HCT116 (cell line): Measurements from ENCODE around the gene CCDC183. TPM values are rescaled to one million over a fixed set of nuclear protein-coding genes. Genes with fewer than 3 reads are reported as not detected.

Source experiments
- ATAC-seq: fragments of 200-7000 bp; cut with Tn5 transposase; 2 replicates; pipeline ENCODE4 v1.9.1; 2020; ENCODE audit warnings: mild to moderate bottlenecking, moderate library complexity
- BruUV-seq: library from RNA; stranded (reverse); fragments of 400-500 nt; replicated peaks from 2 replicates; lab custom pipeline; 2021; lab: Mats Ljungman, UMichigan
- CTCF ChIA-PET: fragments of 300-600 bp; sonication (Branson Sonifier 250); formaldehyde crosslinking; loops from one replicate; lab custom pipeline; 2021; ENCODE audit warnings: antibody characterized with exemption; lab: Charles Lee
- POLR2A ChIA-PET: fragments of 300-600, 350-600 bp; sonication (Branson Sonifier 250); formaldehyde crosslinking; loops from one replicate; lab custom pipeline; 2021; ENCODE audit warnings: antibody characterized with exemption; lab: Charles Lee
- RAD21 ChIA-PET, 2 experiments: fragments of 300-600 bp; sonication (Branson Sonifier 250); formaldehyde crosslinking; loops; one replicate each; lab custom pipeline; 2023; ENCODE audit warnings: low total read pairs in 2 of 2; ENCODE audit not compliant: uncharacterized antibody in 2 of 2, unreplicated experiment in 2 of 2, low non-redundant PET in 1 of 2; lab: Charles Lee
- DNase-seq: peaks from one replicate; pipeline ENCODE4 v3.0.0-alpha.2; 2010; ENCODE audit warnings: low read depth, low spot score
- H2AFZ ChIP-seq: fragments of 200-600 bp; shearing (Covaris generic), sonication (generic); 2 replicates; pipeline ENCODE4 v1.6.1; 2017; ENCODE audit warnings: low read depth, mixed run types, mixed read lengths, antibody characterized with exemption, low read length; ENCODE audit not compliant: poor library complexity, severe bottlenecking
- H3K27ac ChIP-seq: 2 replicates; pipeline ENCODE4 v1.5.1; 2012; ENCODE audit warnings: low read depth, low read length
- H3K27me3 ChIP-seq: fragments of 200-600 bp; sonication (generic); 2 replicates; pipeline ENCODE4 v1.6.1; 2016; ENCODE audit warnings: mixed run types, low read length, mixed read lengths; ENCODE audit not compliant: insufficient read depth
- H3K36me3 ChIP-seq, 2 experiments: fragments of 200-500 bp in 1 of 2; fragments of 200-600 bp in 1 of 2; sonication (Bioruptor generic) in 1 of 2; sonication (generic) in 1 of 2; 2 replicates each; pipeline versions ENCODE4 v1.5.1 to v1.6.1; 2014 to 2016; ENCODE audit warnings: low read length in 2 of 2, inconsistent platforms in 1 of 2, mixed read lengths in 1 of 2, mixed run types in 1 of 2; ENCODE audit not compliant: insufficient read depth in 2 of 2, control insufficient read depth in 1 of 2
- H3K4me1 ChIP-seq, 2 experiments: fragments of 200-600 bp in 1 of 2; sonication (generic) in 1 of 2; 2 replicates each; pipeline versions ENCODE4 v1.5.1 to v1.6.1; 2012 to 2017; ENCODE audit warnings: low read length in 2 of 2, inconsistent platforms in 1 of 2, mild to moderate bottlenecking in 1 of 2, mixed read lengths in 1 of 2, mixed run types in 1 of 2, moderate library complexity in 1 of 2; ENCODE audit not compliant: insufficient read depth in 2 of 2, control insufficient read depth in 1 of 2
- H3K4me2 ChIP-seq: fragments of 200-600 bp; sonication (generic); 2 replicates; pipeline ENCODE4 v1.6.1; 2017; ENCODE audit warnings: mixed run types, low read length, mixed read lengths
- H3K4me3 ChIP-seq, 2 experiments: fragments of 200-600 bp in 1 of 2; sonication (generic) in 1 of 2; replicated peaks in 1 of 2; 2 replicates each; pipeline ENCODE4 v1.5.1; 2011 to 2016; ENCODE audit warnings: low read length in 2 of 2, control low read depth in 1 of 2, low read depth in 1 of 2, mild to moderate bottlenecking in 1 of 2, mixed read lengths in 1 of 2, mixed run types in 1 of 2
- H3K79me2 ChIP-seq: fragments of 200-600 bp; sonication (generic); 2 replicates; pipeline ENCODE4 v1.6.1; 2017; ENCODE audit warnings: mild to moderate bottlenecking, mixed run types, low read length, moderate library complexity, mixed read lengths; ENCODE audit not compliant: insufficient read depth
- H3K9ac ChIP-seq: fragments of 200-600 bp; sonication (generic); 2 replicates; pipeline ENCODE4 v1.6.1; 2016; ENCODE audit warnings: low read length, mixed read lengths
- H3K9me2 ChIP-seq: fragments of 200-600 bp; sonication (generic), shearing (Covaris generic); 2 replicates; pipeline ENCODE4 v1.6.1; 2017; ENCODE audit warnings: mixed run types, mild to moderate bottlenecking, moderate library complexity; ENCODE audit not compliant: insufficient read depth
- H3K9me3 ChIP-seq, 2 experiments: fragments of 200-500 bp in 1 of 2; fragments of 200-600 bp in 1 of 2; sonication (Bioruptor generic) in 1 of 2; sonication (generic) in 1 of 2; 2 replicates each; pipeline ENCODE4 v1.6.1; 2014 to 2017; ENCODE audit warnings: low read length in 2 of 2, mixed read lengths in 2 of 2, inconsistent platforms in 1 of 2, low read depth in 1 of 2, mild to moderate bottlenecking in 1 of 2, mixed run types in 1 of 2, moderate library complexity in 1 of 2; ENCODE audit not compliant: control insufficient read depth in 1 of 2, insufficient read depth in 1 of 2
- H4K20me1 ChIP-seq: fragments of 200-600 bp; sonication (generic), shearing (Covaris generic); 2 replicates; pipeline ENCODE4 v1.6.1; 2017; ENCODE audit warnings: mixed run types, mild to moderate bottlenecking, moderate library complexity; ENCODE audit not compliant: insufficient read depth
- CBX3 ChIP-seq: IDR thresholded peaks from 2 replicates; pipeline ENCODE4 v1.6.1; 2012; ENCODE audit warnings: low read depth
- CEBPB ChIP-seq: IDR thresholded peaks from 2 replicates; pipeline ENCODE4 v1.6.1; 2012; ENCODE audit warnings: low read depth
- EGR1 ChIP-seq: IDR thresholded peaks from 2 replicates; pipeline ENCODE4 v1.6.1; 2012; ENCODE audit warnings: low read depth
- ELF1 ChIP-seq: IDR thresholded peaks from 2 replicates; pipeline ENCODE4 v1.6.1; 2012; ENCODE audit warnings: low read depth, borderline replicate concordance
- EZH2phosphoT487 ChIP-seq: fragments of 200-600 bp; IDR thresholded peaks from 2 replicates; pipeline ENCODE4 v1.6.1; 2018; ENCODE audit warnings: antibody characterized with exemption, borderline replicate concordance
- FOSL1 ChIP-seq: IDR thresholded peaks from 2 replicates; pipeline ENCODE4 v1.6.1; 2012; ENCODE audit warnings: low read depth
- POLR2A ChIP-seq: IDR thresholded peaks from 2 replicates; pipeline ENCODE4 v1.7.0; 2011; ENCODE audit warnings: borderline replicate concordance; ENCODE audit not compliant: insufficient read depth, insufficient read length; ENCODE audit errors: extremely low read depth
- POLR2AphosphoS5 ChIP-seq: IDR thresholded peaks from 2 replicates; pipeline ENCODE4 v1.6.1; 2011; ENCODE audit warnings: mild to moderate bottlenecking, low read depth, low read length, moderate library complexity
- RAD21 ChIP-seq: IDR thresholded peaks from 2 replicates; pipeline ENCODE4 v1.6.1; 2012; ENCODE audit warnings: low read depth, mild to moderate bottlenecking
- SIN3A ChIP-seq: IDR thresholded peaks from 2 replicates; pipeline ENCODE4 v1.6.1; 2012; ENCODE audit warnings: low read depth
- SRF ChIP-seq: IDR thresholded peaks from 2 replicates; pipeline ENCODE4 v1.6.1; 2012; ENCODE audit warnings: low read depth
- TCF7L2 ChIP-seq: IDR thresholded peaks from 2 replicates; pipeline ENCODE4 v1.7.0; 2011; ENCODE audit warnings: borderline replicate concordance, inconsistent platforms; ENCODE audit not compliant: insufficient read depth, insufficient read length; ENCODE audit errors: extremely low read depth
- YY1 ChIP-seq: IDR thresholded peaks from 2 replicates; pipeline ENCODE4 v1.6.1; 2011; ENCODE audit warnings: low read length, low read depth, moderate library complexity, mild to moderate bottlenecking; ENCODE audit not compliant: insufficient replicate concordance; ENCODE audit errors: extremely low read depth
- ZNF274 ChIP-seq: fragments of 200-500 bp; sonication (Bioruptor generic); IDR thresholded peaks from 2 replicates; pipeline ENCODE4 v1.6.1; 2014; ENCODE audit warnings: mild to moderate bottlenecking, low read depth, low read length, inconsistent platforms
- intact Hi-C: fragments of 100-400 bp; cut with micrococcal nuclease; formaldehyde crosslinking; loops from 2 replicates; pipeline ENCODE4 v1.10.0; 2022
- total RNA-seq: library from RNA; stranded (reverse); gene quantifications from one replicate; pipeline ENCODE4 v1.2.1, GENCODE V29; 2021; ENCODE audit not compliant: unreplicated experiment
- TF ChIP-seq, protein P1 (sequence below): IDR thresholded peaks from 2 replicates; pipeline ENCODE4 v1.6.1; 2012
- TF ChIP-seq, protein P2 (sequence below): IDR thresholded peaks from 2 replicates; pipeline ENCODE4 v1.6.1; 2012
- TF ChIP-seq, protein P3 (sequence below): IDR thresholded peaks from 2 replicates; pipeline ENCODE4 v1.6.1; 2011; ENCODE audit warnings: mild to moderate bottlenecking, low read length, moderate library complexity; ENCODE audit not compliant: insufficient replicate concordance; ENCODE audit errors: extremely low read depth

CCDC183 gene
- total RNA-seq, 1 experiment from 2014 or later = 2.8 TPM

DNA sequence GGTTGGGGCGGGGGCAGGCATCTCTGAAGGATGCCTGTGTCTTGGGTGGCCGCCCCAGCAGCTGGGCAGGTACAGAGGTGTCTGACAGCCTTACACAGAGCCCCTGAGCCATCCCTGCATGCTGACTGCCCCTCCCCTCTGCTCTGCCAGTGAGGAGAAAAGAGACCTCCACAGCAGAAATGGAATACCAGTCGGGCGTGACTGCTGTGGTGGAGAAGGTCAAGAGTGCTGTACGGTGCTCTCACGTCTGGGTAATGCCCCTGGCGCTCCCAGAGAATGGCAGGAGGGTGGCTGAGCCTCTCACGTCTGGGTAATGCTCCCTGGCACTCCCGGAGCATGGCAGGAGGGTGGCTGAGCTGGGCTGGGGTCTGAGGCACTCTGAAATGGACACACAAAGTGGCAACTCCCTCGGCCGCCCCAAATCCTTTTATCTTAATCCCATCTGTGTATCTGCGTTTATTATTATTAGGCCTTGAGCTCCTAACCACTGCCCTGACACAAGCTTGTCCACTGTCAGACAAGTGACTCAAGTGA is 9.1 kb downstream of the CCDC183 start:
- CTCF ChIA-PET = no interaction called here
- no TSS peak for BruUV-seq

More for the DNA sequence above, 9.1 kb downstream of the CCDC183 start:
- intact Hi-C loops = no loop called here
- H3K36me3 ChIP-seq = peaks cover 0 to 8% of the 10 kb centered on the region in 2 experiments; a peak in 1 of 4 replicates
- DNase-seq = no peak
- no peak overlapping the region for H2AFZ ChIP-seq
- TF ChIP-seq CEBPB (no peak), POLR2AphosphoS5 (no peak), TCF7L2 (no peak), EZH2phosphoT487 (no peak), FOSL1 (no peak), ZNF274 (no peak), SIN3A (no peak), EGR1 (no peak), POLR2A (no peak), SRF (no peak), CBX3 (no peak), ELF1 (no peak), YY1 (no peak), RAD21 (no peak)
- TF ChIP-seq, protein P1, sequence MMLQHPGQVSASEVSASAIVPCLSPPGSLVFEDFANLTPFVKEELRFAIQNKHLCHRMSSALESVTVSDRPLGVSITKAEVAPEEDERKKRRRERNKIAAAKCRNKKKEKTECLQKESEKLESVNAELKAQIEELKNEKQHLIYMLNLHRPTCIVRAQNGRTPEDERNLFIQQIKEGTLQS = no peak
- TF ChIP-seq, protein P2, sequence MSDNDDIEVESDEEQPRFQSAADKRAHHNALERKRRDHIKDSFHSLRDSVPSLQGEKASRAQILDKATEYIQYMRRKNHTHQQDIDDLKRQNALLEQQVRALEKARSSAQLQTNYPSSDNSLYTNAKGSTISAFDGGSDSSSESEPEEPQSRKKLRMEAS = no peak
- TF ChIP-seq, protein P3, sequence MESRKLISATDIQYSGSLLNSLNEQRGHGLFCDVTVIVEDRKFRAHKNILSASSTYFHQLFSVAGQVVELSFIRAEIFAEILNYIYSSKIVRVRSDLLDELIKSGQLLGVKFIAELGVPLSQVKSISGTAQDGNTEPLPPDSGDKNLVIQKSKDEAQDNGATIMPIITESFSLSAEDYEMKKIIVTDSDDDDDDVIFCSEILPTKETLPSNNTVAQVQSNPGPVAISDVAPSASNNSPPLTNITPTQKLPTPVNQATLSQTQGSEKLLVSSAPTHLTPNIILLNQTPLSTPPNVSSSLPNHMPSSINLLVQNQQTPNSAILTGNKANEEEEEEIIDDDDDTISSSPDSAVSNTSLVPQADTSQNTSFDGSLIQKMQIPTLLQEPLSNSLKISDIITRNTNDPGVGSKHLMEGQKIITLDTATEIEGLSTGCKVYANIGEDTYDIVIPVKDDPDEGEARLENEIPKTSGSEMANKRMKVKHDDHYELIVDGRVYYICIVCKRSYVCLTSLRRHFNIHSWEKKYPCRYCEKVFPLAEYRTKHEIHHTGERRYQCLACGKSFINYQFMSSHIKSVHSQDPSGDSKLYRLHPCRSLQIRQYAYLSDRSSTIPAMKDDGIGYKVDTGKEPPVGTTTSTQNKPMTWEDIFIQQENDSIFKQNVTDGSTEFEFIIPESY = no peak
- RAD21 ChIA-PET = no interaction called here
- H3K9me2 ChIP-seq = no peaks in the 10 kb centered on the region
- ATAC-seq = no peak
- peaks cover 29 to 36% of the 10 kb centered on the region in 2 experiments for H3K4me1 ChIP-seq
- peaks cover 31% of the 10 kb centered on the region for H3K79me2 ChIP-seq
- H3K9me3 ChIP-seq = no peaks in the 10 kb centered on the region
- H3K9ac ChIP-seq = no peak overlapping the region
- POLR2A ChIA-PET = no interaction called here
- no peak overlapping the region for H3K4me3 ChIP-seq
- no peak overlapping the region for H3K27ac ChIP-seq
- H3K4me2 ChIP-seq = no peak overlapping the region
- H3K27me3 ChIP-seq = no peaks in the 10 kb centered on the region
- no peaks in the 10 kb centered on the region for H4K20me1 ChIP-seq
